Smooth muscle cell (in vitro differentiated cells): ENCODE data around the gene CADM2. TPM values are rescaled to one million over a fixed set of nuclear protein-coding genes. Genes with fewer than 3 reads are reported as not detected.

Experiments used
- DNase-seq: peaks from one replicate; lab custom pipeline; 2025; ENCODE audit not compliant: unreplicated experiment; lab: John Stamatoyannopoulos, UW
- H2AFZ ChIP-seq: fragments of 200-600 bp; sonication (generic); 2 replicates; pipeline ENCODE4 v1.6.0; 2016; ENCODE audit warnings: antibody characterized with exemption, low read depth, mild to moderate bottlenecking
- H3F3A ChIP-seq: fragments of 200-600 bp; sonication (generic); 2 replicates; pipeline ENCODE4 v1.6.0; 2017; ENCODE audit warnings: antibody characterized with exemption, low read depth
- H3K27ac ChIP-seq: fragments of 200-600 bp; sonication (generic); 2 replicates; pipeline ENCODE4 v1.5.1; 2016; ENCODE audit warnings: low read depth, mild to moderate bottlenecking
- H3K27me3 ChIP-seq: fragments of 200-600 bp; sonication (generic); 2 replicates; pipeline ENCODE4 v1.6.1; 2016; ENCODE audit warnings: low read depth, mild to moderate bottlenecking
- H3K36me3 ChIP-seq: fragments of 200-600 bp; sonication (generic); 2 replicates; pipeline ENCODE4 v1.5.1; 2016; ENCODE audit warnings: low read depth
- H3K4me1 ChIP-seq: fragments of 200-600 bp; sonication (generic); 2 replicates; pipeline ENCODE4 v1.5.1; 2016; ENCODE audit warnings: low read depth
- H3K4me2 ChIP-seq: fragments of 200-600 bp; sonication (generic); 2 replicates; pipeline ENCODE4 v1.6.0; 2016; ENCODE audit warnings: mild to moderate bottlenecking
- H3K4me3 ChIP-seq: fragments of 200-600 bp; sonication (generic); 2 replicates; pipeline ENCODE4 v1.5.1; 2016; ENCODE audit warnings: mild to moderate bottlenecking
- H3K79me2 ChIP-seq: fragments of 200-600 bp; sonication (generic); 2 replicates; pipeline ENCODE4 v1.6.0; 2016; ENCODE audit warnings: low read depth, mild to moderate bottlenecking
- H3K9ac ChIP-seq: fragments of 200-600 bp; sonication (generic); 2 replicates; pipeline ENCODE4 v1.6.0; 2016; ENCODE audit warnings: low read depth
- H3K9me3 ChIP-seq: fragments of 200-600 bp; sonication (generic); replicated peaks from 2 replicates; pipeline ENCODE4 v1.5.1; 2016; ENCODE audit warnings: low read depth
- H4K20me1 ChIP-seq: fragments of 200-600 bp; sonication (generic); 2 replicates; pipeline ENCODE4 v1.6.0; 2016; ENCODE audit warnings: low read depth
- WGBS: methylation state at CpG from one replicate; pipeline ENCODE4 v1.1.7; 2016; ENCODE audit warnings: low lambda C conversion rate; 5-methylcytosine and 5-hydroxymethylcytosine counted together
- polyA plus RNA-seq: library from polyadenylated mRNA; unstranded; fragments of >200 nt; fragmentation: Nextera tagmentation; extraction: Ambion mirVana; gene quantifications from 2 replicates; pipeline ENCODE4 v1.2.1, GENCODE V29; 2016
- total RNA-seq: library from RNA; depleted of rRNA; stranded (reverse); fragments of >200 nt; gene quantifications from 2 replicates; pipeline ENCODE4 v1.2.3, GENCODE V29; 2014
- TF ChIP-seq, protein P1 (sequence below): fragments of 200-600 bp; sonication (generic); IDR thresholded peaks from 2 replicates; pipeline ENCODE4 v1.5.1; 2017; ENCODE audit warnings: borderline replicate concordance, mild to moderate bottlenecking, antibody characterized with exemption; ENCODE audit not compliant: insufficient read depth, poor library complexity, severe bottlenecking

The CADM2 gene
- total and polyA plus RNA-seq, 2 experiments from 2014 or later = 0.13 TPM; not detected in 1

DNA sequence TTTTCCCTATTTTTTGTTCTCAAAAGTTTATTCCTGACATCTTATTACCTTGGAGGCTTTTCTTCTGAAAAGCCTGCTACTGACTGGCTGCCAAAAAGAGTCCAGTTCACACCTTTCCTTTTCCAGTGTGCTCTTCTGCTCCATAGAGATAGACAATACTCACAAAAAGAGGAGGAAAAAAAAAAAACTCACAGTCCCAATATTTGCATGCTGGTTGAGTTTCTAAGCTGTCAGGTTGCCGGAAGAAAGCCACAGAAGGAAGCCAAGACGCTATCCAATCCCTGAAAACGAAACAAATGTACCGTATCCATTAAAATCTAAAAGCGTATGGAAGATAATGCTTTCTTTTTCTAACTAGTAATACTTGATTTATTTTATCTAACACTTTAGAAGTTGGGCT lies 299.5 kb downstream of the CADM2 start:
- no peaks in the 10 kb centered on the region for H3K79me2 ChIP-seq
- H2AFZ ChIP-seq = no peak overlapping the region
- H3K27ac ChIP-seq = no peak overlapping the region
- no peak overlapping the region for H3K4me3 ChIP-seq
- H4K20me1 ChIP-seq = no peaks in the 10 kb centered on the region
- H3F3A ChIP-seq = no peaks in the 10 kb centered on the region
- 90% methylated on average over 5 of the region's 5 CpGs for WGBS
- no peaks in the 10 kb centered on the region for H3K9me3 ChIP-seq
- TF ChIP-seq, protein P1, sequence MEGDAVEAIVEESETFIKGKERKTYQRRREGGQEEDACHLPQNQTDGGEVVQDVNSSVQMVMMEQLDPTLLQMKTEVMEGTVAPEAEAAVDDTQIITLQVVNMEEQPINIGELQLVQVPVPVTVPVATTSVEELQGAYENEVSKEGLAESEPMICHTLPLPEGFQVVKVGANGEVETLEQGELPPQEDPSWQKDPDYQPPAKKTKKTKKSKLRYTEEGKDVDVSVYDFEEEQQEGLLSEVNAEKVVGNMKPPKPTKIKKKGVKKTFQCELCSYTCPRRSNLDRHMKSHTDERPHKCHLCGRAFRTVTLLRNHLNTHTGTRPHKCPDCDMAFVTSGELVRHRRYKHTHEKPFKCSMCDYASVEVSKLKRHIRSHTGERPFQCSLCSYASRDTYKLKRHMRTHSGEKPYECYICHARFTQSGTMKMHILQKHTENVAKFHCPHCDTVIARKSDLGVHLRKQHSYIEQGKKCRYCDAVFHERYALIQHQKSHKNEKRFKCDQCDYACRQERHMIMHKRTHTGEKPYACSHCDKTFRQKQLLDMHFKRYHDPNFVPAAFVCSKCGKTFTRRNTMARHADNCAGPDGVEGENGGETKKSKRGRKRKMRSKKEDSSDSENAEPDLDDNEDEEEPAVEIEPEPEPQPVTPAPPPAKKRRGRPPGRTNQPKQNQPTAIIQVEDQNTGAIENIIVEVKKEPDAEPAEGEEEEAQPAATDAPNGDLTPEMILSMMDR = no peak
- no peaks in the 10 kb centered on the region for H3K4me1 ChIP-seq
- H3K27me3 ChIP-seq = no peaks in the 10 kb centered on the region
- DNase-seq = no peak
- no peaks in the 10 kb centered on the region for H3K36me3 ChIP-seq
- H3K9ac ChIP-seq = no peak overlapping the region
- H3K4me2 ChIP-seq = no peak overlapping the region

DNA sequence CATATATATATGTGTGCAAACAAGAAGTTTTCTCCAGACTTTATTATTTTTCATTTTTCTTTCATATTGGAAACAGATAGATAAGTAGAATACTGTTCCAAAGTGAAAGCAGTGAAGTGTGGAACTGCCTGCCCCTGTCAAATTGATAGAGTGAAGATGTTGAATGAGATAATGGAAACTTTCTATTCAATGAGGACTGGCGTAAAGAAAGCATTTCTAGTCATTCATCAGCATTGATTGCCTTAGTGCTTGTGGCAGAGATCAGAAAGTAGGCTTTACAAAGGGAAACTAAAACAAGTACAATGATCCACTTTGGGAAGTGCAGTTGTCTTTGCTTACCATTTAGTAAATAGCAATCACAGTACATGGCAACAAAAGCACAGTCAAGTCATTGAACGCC lies 300.0 kb downstream of the CADM2 start:
- TF ChIP-seq, protein P1 = no peak
- no peak overlapping the region for H3K4me3 ChIP-seq
- no peak overlapping the region for H2AFZ ChIP-seq
- H3K27ac ChIP-seq = no peak overlapping the region
- no peak overlapping the region for H3K4me2 ChIP-seq
- no peaks in the 10 kb centered on the region for H3F3A ChIP-seq
- H3K36me3 ChIP-seq = no peaks in the 10 kb centered on the region
- H3K79me2 ChIP-seq = no peaks in the 10 kb centered on the region
- no peaks in the 10 kb centered on the region for H3K4me1 ChIP-seq
- H4K20me1 ChIP-seq = no peaks in the 10 kb centered on the region
- H3K9me3 ChIP-seq = no peaks in the 10 kb centered on the region
- no peak for DNase-seq
- no peaks in the 10 kb centered on the region for H3K27me3 ChIP-seq
- no peak overlapping the region for H3K9ac ChIP-seq
- WGBS = 92% methylated on average over 2 of the region's 2 CpGs

DNA sequence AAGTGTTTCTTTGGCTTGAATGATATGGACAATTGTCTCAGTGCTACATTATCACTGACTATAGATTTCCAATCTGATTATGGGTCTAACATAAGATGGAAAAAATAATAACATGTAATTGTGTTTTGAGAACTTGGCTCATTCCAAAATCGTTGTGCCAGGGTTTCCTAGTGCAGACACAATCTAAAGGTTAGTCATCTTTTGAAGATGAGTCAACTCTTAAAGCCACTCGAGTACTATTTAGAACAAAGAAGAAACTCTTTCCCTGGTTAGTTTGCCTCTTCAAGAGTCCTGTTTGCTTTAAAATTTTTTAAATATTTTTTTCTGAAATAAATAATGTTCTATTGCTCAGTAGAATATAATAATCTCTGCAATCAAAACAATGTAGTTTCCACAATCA lies 301.0 kb downstream of the CADM2 start:
- Histone ChIP-seq H3K9me3 (no peaks in the 10 kb centered on the region), H3F3A (no peaks in the 10 kb centered on the region), H3K4me3 (no peak overlapping the region), H3K9ac (no peak overlapping the region), H3K27me3 (no peaks in the 10 kb centered on the region), H3K36me3 (no peaks in the 10 kb centered on the region), H2AFZ (no peak overlapping the region), H4K20me1 (no peaks in the 10 kb centered on the region), H3K79me2 (no peaks in the 10 kb centered on the region), H3K4me1 (no peaks in the 10 kb centered on the region), H3K4me2 (no peak overlapping the region), H3K27ac (no peak overlapping the region)
- 48% methylated on average over 2 of the region's 2 CpGs for WGBS
- DNase-seq = no peak
- TF ChIP-seq, protein P1 = no peak

DNA sequence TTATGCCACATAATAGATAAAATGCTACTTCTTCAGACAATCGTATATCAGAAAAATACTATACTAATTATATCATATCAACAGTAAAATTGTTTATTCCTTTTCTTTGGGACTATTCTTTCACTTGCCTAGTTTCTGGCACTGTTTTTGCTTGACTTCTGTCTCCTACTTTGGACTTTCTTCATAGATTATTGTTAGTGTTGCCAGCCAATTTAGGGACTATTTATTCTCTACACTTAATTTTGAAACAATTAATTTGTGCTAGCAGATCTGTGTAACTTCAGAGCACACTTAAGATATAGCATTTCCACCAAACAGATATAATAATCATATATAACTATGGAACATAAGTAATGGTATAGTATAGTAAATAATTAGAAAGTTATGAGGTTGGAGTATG lies 305.6 kb downstream of the CADM2 start:
- WGBS = 77% methylated on average over 1 of the region's 1 CpG
- Histone ChIP-seq H3F3A (no peaks in the 10 kb centered on the region), H3K36me3 (no peaks in the 10 kb centered on the region), H3K9ac (no peak overlapping the region), H3K4me2 (no peak overlapping the region), H3K27ac (no peak overlapping the region), H4K20me1 (no peaks in the 10 kb centered on the region), H3K9me3 (no peaks in the 10 kb centered on the region), H3K4me1 (no peaks in the 10 kb centered on the region), H3K27me3 (no peaks in the 10 kb centered on the region), H3K79me2 (no peaks in the 10 kb centered on the region), H3K4me3 (no peak overlapping the region), H2AFZ (no peak overlapping the region)
- TF ChIP-seq, protein P1 = no peak
- no peak for DNase-seq
